LNCaP clone FGC (cell line): ENCODE results near the gene CCDC73.

Experiments used
- DNase-seq: peaks from one replicate; pipeline ENCODE4 v3.0.0-alpha.2; 2011; ENCODE audit warnings: low read depth
- H3K4me3 ChIP-seq: 2 replicates; pipeline ENCODE4 v1.5.1; 2011; ENCODE audit warnings: mild to moderate bottlenecking, low read depth, low read length, control low read depth
- TF ChIP-seq, protein P1 (sequence below): IDR thresholded peaks from 2 replicates; pipeline ENCODE4 v1.5.1; 2012; ENCODE audit warnings: mild to moderate bottlenecking; ENCODE audit not compliant: control insufficient read depth, insufficient read depth; ENCODE audit errors: extremely low read depth

Gene CCDC73

DNA sequence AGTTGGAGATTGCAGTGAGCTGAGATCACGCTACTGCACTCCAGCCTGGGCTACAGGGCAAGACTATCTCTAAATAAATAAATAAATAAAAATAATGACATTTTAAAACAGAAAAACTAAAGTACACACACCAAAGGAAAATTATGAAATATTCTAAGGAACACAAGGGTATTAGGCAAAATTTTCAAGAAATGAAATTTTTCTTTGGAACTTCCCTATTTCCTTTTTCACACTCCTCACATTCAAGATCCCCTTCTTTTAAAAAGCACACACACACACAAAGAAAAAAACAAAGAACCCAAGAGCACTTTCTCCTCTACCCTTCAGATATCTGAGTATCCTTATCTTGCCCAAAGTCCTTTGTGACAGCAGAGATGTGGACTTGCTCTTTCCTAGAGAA lies 92.8 kb downstream of the CCDC73 start:
- TF ChIP-seq, protein P1, sequence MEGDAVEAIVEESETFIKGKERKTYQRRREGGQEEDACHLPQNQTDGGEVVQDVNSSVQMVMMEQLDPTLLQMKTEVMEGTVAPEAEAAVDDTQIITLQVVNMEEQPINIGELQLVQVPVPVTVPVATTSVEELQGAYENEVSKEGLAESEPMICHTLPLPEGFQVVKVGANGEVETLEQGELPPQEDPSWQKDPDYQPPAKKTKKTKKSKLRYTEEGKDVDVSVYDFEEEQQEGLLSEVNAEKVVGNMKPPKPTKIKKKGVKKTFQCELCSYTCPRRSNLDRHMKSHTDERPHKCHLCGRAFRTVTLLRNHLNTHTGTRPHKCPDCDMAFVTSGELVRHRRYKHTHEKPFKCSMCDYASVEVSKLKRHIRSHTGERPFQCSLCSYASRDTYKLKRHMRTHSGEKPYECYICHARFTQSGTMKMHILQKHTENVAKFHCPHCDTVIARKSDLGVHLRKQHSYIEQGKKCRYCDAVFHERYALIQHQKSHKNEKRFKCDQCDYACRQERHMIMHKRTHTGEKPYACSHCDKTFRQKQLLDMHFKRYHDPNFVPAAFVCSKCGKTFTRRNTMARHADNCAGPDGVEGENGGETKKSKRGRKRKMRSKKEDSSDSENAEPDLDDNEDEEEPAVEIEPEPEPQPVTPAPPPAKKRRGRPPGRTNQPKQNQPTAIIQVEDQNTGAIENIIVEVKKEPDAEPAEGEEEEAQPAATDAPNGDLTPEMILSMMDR: no peak
- DNase-seq: no peak
- H3K4me3 ChIP-seq: no peak overlapping the region

DNA sequence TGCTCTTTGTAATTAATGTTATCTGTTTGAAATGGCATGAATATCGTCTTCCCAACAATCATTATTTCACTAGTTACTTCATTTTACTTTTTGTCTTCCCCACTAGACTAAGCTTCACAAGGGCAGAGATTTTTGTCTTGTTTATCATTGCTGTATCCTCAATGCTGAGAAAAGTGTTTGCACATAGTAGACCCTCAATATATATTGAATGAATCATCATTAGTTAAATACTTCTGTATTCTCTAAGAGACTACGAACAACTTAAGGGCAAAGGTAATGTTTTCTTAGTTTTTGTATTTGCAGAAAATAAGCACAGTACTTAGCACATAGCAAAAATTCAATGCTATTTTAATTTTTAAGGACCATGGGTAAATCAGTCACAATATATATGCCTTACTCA lies 95.9 kb downstream of the CCDC73 start:
- TF ChIP-seq, protein P1: no peak
- DNase-seq: no peak
- no peak overlapping the region for H3K4me3 ChIP-seq

- H3K4me3 ChIP-seq: no peak overlapping the region
- TF ChIP-seq, protein P1: no peak
- DNase-seq: no peak
These were observed 123.4 kb downstream of the CCDC73 start for GRCh38 chr11:32671051-32671450.

DNA sequence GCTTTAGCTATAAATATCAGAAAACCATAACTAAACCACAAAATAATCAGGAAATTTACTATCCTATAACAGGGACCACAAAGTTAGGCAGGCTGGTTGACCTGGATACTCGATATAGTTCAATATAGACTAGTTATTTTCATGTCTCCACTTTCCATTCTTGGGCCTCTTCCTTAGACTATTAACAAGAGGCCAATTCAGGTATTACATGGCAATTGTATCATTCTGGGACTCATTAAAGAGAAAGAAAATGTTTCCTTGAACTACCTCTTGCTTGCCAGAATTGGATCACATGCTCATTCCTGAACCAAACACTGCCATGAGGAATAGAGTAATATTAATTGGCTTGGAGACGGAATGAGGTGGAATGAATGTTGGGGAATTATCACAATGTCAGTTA lies 134.8 kb downstream of the CCDC73 start:
- TF ChIP-seq, protein P1: no peak
- no peak for DNase-seq
- no peak overlapping the region for H3K4me3 ChIP-seq

- TF ChIP-seq, protein P1: no peak
These were observed 135.6 kb downstream of the CCDC73 start for GRCh38 chr11:32658639-32659406.

DNA sequence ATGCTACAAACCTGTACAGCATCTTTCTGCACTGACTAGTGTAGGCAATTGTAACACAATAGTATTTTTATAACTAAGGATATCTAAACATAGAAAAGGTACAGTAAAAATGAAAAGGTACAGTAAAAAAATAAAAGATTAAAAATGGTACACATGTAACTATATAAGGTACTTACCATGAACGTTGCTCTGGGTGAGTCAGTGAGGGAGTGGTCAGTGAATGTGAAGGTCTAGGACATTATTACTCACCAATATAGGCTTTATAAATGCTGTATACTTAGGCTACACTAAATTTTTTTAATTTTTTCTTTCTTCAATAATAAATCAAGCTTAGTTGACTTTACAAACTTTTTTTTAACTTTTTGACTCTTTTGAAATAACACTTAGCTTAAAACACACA lies 150.9 kb downstream of the CCDC73 start:
- no peak overlapping the region for H3K4me3 ChIP-seq
- TF ChIP-seq, protein P1: no peak
- DNase-seq: no peak

More at GRCh38 chr11:32658639-32659406, 135.6 kb downstream of the CCDC73 start:
- H3K4me3 ChIP-seq: no peak overlapping the region
- DNase-seq: no peak

- no peak overlapping the region for H3K4me3 ChIP-seq
- TF ChIP-seq, protein P1: no peak
- DNase-seq: no peak
These were observed 153.1 kb downstream of the CCDC73 start for GRCh38 chr11:32641361-32641760.
